Esophagus muscularis mucosa (tissue), 4 donors: ENCODE data around the gene ERMAP. TPM values are rescaled to one million over a fixed set of nuclear protein-coding genes. Genes with fewer than 3 reads are reported as not detected.

Experiments used
- DNase-seq: peaks from one replicate; pipeline ENCODE4 v3.0.0-alpha.2; 2017; ENCODE audit errors: extremely low spot score
- H3K27ac ChIP-seq, 4 donors: fragments of 200-600 bp; sonication (generic); replicated peaks in 1 of 4; 1 replicate in 3 of 4; 2 replicates in 1 of 4; pipeline ENCODE4 v1.5.1; 2016 to 2019; ENCODE audit warnings: mild to moderate bottlenecking in 1 of 4
- H3K27me3 ChIP-seq, 4 donors: fragments of 200-600 bp; sonication (generic); one replicate each; pipeline versions ENCODE4 v1.5.1 to v1.6.0; 2016 to 2019
- H3K36me3 ChIP-seq, 4 donors: fragments of 200-600 bp; sonication (generic); one replicate each; pipeline ENCODE4 v1.5.1; 2016 to 2019
- H3K4me1 ChIP-seq, 4 donors: fragments of 200-600 bp; sonication (generic); one replicate each; pipeline ENCODE4 v1.5.1; 2016 to 2019
- H3K4me3 ChIP-seq, 4 donors: fragments of 200-600 bp; sonication (generic); 1 replicate in 2 of 4; 2 replicates in 2 of 4; pipeline ENCODE4 v1.5.1; 2016 to 2019; ENCODE audit warnings: mild to moderate bottlenecking in 4 of 4, moderate library complexity in 1 of 4
- H3K9me3 ChIP-seq, 4 donors: fragments of 200-600 bp; sonication (generic); 1 replicate in 3 of 4; 2 replicates in 1 of 4; pipeline ENCODE4 v1.5.1; 2016 to 2019
- EP300 ChIP-seq: sonication (generic); formaldehyde crosslinking; IDR thresholded peaks from one replicate; pipeline ENCODE4 v1.6.1; 2017; ENCODE audit warnings: antibody characterized with exemption
- POLR2A ChIP-seq: fragments of 450-650 bp; IDR thresholded peaks from one replicate; pipeline ENCODE4 v1.6.1; 2017; ENCODE audit warnings: antibody characterized with exemption, moderate library complexity, mild to moderate bottlenecking, low read depth
- POLR2AphosphoS5 ChIP-seq, 2 donors: sonication (generic); formaldehyde crosslinking; IDR thresholded peaks; one replicate each; pipeline ENCODE4 v1.6.1; 2017; ENCODE audit warnings: antibody characterized with exemption in 2 of 2
- WGBS: methylation state at CpG from one replicate; pipeline ENCODE4 v1.1.5; 2018; 5-methylcytosine and 5-hydroxymethylcytosine counted together
- intact Hi-C: fragments of 100-400 bp; cut with DNase I; formaldehyde crosslinking; loops from one replicate; pipeline ENCODE4 v1.15.1; 2023
- total RNA-seq, 4 donors: library from RNA; depleted of rRNA; stranded (reverse); fragments of >200 nt; gene quantifications; one replicate each; pipeline versions ENCODE4 v1.1.0 to v1.2.1, GENCODE V29; 2016
- TF ChIP-seq, protein P1 (sequence below), 3 experiments: fragments of 200-600 bp in 2 of 3; fragments of 450-650 bp in 1 of 3; sonication (generic) in 2 of 3; IDR thresholded peaks; one replicate each; pipeline ENCODE4 v1.5.1; 2017 to 2019; ENCODE audit warnings: antibody characterized with exemption in 3 of 3, mild to moderate bottlenecking in 2 of 3, moderate library complexity in 1 of 3

Gene ERMAP
- total RNA-seq, 4 donors from 2014 or later = 5.8 to 14.1 (median 9.1) TPM

DNA sequence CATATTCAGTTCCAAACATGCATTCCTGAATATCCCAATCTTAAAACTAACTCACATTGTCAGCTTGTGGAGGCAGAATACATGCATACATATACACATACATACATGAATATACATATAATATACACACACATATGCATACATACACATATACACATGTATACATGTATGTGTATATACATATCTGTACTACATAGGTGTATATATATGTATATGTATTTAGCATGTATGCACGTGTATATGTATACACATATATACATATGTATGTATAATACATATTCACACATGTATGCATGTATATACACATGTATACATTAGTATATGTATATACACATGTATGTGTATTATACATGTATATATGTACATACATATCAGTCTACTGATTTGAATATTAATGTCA is 28.3 kb downstream of the ERMAP start:
- no peak for DNase-seq
- WGBS = 58% methylated on average over 1 of the region's 1 CpG
- intact Hi-C loops = loop anchor here (10.0 kb wide), 2 partner anchors 80 to 190 kb away; partner anchors contain the start of genes C1orf50, P3H1 and PPIH
- Histone ChIP-seq H3K9me3 (no peaks in the 10 kb centered on the region), H3K4me1 (peaks cover 15 to 24% (median 18%) of the 10 kb centered on the region in 4 donors), H3K4me3 (peak overlapping the region in 1 of 4 donors; percentile 74), H3K27me3 (no peaks in the 10 kb centered on the region), H3K36me3 (peaks cover 0 to 38% (median 13%) of the 10 kb centered on the region in 4 donors), H3K27ac (no peak overlapping the region)
- TF ChIP-seq EP300 (no peak), POLR2A (no peak), POLR2AphosphoS5 (IDR thresholded peaks at IDR 0.05) (no peak)
- TF ChIP-seq, protein P1, sequence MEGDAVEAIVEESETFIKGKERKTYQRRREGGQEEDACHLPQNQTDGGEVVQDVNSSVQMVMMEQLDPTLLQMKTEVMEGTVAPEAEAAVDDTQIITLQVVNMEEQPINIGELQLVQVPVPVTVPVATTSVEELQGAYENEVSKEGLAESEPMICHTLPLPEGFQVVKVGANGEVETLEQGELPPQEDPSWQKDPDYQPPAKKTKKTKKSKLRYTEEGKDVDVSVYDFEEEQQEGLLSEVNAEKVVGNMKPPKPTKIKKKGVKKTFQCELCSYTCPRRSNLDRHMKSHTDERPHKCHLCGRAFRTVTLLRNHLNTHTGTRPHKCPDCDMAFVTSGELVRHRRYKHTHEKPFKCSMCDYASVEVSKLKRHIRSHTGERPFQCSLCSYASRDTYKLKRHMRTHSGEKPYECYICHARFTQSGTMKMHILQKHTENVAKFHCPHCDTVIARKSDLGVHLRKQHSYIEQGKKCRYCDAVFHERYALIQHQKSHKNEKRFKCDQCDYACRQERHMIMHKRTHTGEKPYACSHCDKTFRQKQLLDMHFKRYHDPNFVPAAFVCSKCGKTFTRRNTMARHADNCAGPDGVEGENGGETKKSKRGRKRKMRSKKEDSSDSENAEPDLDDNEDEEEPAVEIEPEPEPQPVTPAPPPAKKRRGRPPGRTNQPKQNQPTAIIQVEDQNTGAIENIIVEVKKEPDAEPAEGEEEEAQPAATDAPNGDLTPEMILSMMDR (IDR thresholded peaks at IDR 0.05) = no peak

GRCh38 chr1:42845866-42846256 is 28.9 kb downstream of the ERMAP start:
- Histone ChIP-seq H3K4me1 (peaks cover 15 to 24% (median 18%) of the 10 kb centered on the region in 4 donors), H3K36me3 (peaks cover 0 to 42% (median 18%) of the 10 kb centered on the region in 4 donors), H3K27ac (peak overlapping the region; percentile 37 to 84 (median 82)), H3K9me3 (no peaks in the 10 kb centered on the region), H3K4me3 (peak overlapping the region; percentile 68 to 97 (median 82)), H3K27me3 (no peaks in the 10 kb centered on the region)
- 6% methylated on average over 10 of the region's 10 CpGs for WGBS
- intact Hi-C loops = loop anchor here (2.0 to 10.0 kb wide), 3 partner anchors 29 to 191 kb away; partner anchors contain the start of genes C1orf50, ERMAP, P3H1 and PPIH
- TF ChIP-seq POLR2A (no peak), EP300 (no peak), POLR2AphosphoS5 (IDR thresholded peaks at IDR 0.05) (no peak)
- TF ChIP-seq, protein P1 (IDR thresholded peaks at IDR 0.05) = no peak
- DNase-seq = no peak

DNA sequence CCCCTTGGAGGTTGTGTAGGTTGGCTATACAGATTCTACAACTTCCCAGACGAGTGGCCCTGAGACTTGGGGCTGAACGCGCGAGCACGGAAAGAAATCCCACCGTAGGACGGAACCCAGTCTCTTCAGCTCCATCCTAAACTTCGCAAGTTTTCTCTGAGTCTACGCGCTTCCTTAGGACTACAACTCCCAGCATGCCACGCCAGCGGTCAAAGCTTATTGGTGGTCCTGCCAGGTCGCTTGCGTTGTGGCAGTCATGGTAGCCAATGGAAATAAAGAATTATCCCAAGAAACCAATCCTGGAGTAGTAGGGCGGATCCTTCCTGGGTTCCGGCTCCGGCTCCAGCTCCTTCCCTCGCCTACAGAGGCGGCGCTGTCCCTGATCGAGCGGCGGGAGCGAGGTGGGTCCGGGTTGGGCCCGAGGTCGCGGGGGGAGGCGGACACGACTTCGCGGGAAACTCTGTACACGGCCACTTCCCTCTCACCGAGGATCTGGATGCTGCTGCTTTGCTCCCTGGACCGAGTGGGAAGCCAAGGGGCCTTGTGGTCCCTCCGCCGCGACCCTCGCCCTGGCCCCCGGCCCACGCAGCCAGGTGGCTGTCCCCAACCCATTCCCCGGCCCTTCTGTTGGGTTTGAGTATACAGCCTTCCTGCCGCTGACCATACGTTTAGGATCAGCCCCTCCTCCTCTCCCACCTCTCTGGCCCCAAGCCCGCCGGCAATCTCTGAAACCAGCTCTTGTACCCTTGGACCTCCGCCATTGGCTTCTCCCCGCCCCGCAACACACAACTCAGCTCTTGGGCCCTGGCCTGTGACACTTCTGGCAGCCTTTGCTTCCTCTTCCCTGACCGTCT is 29.6 kb downstream of the ERMAP start, which contains the start of gene ZNF691:
ZNF691 (plus strand) TSS at position 357 of the 854 bp plus-strand sequence. CDS start 3,046 bp downstream, outside the sequence.
- peak within 1 kb of the TSS; percentile 74 to 84 (median 82) for H3K27ac ChIP-seq
- TF ChIP-seq, protein P1 (IDR thresholded peaks at IDR 0.05) = peak; percentile 36 to 58 (median 55)
- TF ChIP-seq POLR2A (peak; percentile 38), EP300 (no peak), POLR2AphosphoS5 (IDR thresholded peaks at IDR 0.05) (peak; percentile 85 to 92)
- H3K9me3 ChIP-seq = no peaks in the 10 kb centered on the region
- peaks cover 15 to 24% (median 18%) of the 10 kb centered on the region in 4 donors for H3K4me1 ChIP-seq
- WGBS = 2% methylated on average over 45 of the region's 50 CpGs
- intact Hi-C loops = loop anchor here (2.0 to 10.0 kb wide), 3 partner anchors 30 to 192 kb away; partner anchors contain the start of genes C1orf50, ERMAP, P3H1 and PPIH
- H3K36me3 ChIP-seq = peaks cover 5 to 42% (median 22%) of the 10 kb centered on the region in 4 donors
- peak within 1 kb of the TSS; percentile 68 to 97 (median 82) for H3K4me3 ChIP-seq
- no peaks in the 10 kb centered on the region for H3K27me3 ChIP-seq
- DNase-seq = peak; percentile 99

DNA sequence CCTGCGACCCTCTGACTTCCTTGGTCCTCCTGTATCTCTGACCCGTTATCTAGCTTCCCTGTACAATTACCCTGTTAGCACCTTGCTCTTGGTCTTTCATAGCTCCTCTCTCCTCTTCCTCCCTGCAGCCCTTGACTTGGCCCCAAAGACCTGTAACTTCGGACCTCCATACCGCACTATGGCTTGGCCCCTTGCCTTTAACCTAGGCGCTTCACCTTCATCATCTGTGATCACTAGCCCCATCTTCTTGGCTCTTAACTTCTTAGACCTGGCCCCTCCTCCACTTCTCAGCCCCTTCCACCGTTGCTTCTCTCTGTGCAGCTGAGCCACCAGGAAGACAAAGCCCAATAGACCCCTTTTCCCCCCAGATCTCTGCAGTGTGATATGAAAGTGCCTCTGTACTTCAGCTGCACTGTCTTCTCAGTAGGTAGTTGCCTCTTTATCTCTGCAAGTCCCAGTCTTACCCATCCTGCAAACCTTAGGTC is 30.2 kb downstream of the ERMAP start:
- peak overlapping the region; percentile 74 to 84 (median 82) for H3K27ac ChIP-seq
- no peak for DNase-seq
- H3K4me3 ChIP-seq = peak overlapping the region; percentile 68 to 97 (median 82)
- peaks cover 8 to 42% (median 29%) of the 10 kb centered on the region in 4 donors for H3K36me3 ChIP-seq
- TF ChIP-seq POLR2AphosphoS5 (IDR thresholded peaks at IDR 0.05) = no peak
- TF ChIP-seq EP300 = no peak
- TF ChIP-seq, protein P1 (IDR thresholded peaks at IDR 0.05) = no peak
- 6% methylated on average over 6 of the region's 6 CpGs for WGBS
- no peaks in the 10 kb centered on the region for H3K27me3 ChIP-seq
- H3K9me3 ChIP-seq = no peaks in the 10 kb centered on the region
- intact Hi-C loops = loop anchor here (2.0 to 10.0 kb wide), 3 partner anchors 30 to 192 kb away; partner anchors contain the start of genes C1orf50, ERMAP, P3H1 and PPIH
- H3K4me1 ChIP-seq = peaks cover 15 to 24% (median 18%) of the 10 kb centered on the region in 4 donors
